PC-3 (cell line): Measurements from ENCODE around the gene ALDH3B2. TPM values are rescaled to one million over a fixed set of nuclear protein-coding genes. Genes with fewer than 3 reads are reported as not detected.

Experiments used
- ATAC-seq: fragments of 200-7000 bp; cut with Tn5 transposase; 2 replicates; pipeline ENCODE4 v1.9.1; 2020; ENCODE audit warnings: mild to moderate bottlenecking, moderate library complexity
- BruUV-seq: library from RNA; stranded (reverse); fragments of 400-500 nt; replicated peaks from 2 replicates; lab custom pipeline; 2021; lab: Mats Ljungman, UMichigan
- CTCF ChIA-PET: fragments of 300-600 bp; sonication (Branson Sonifier 250); formaldehyde crosslinking; loops from one replicate; lab custom pipeline; 2022; ENCODE audit warnings: antibody characterized with exemption; lab: Charles Lee
- POLR2A ChIA-PET: fragments of 300-600 bp; sonication (Branson Sonifier 250); formaldehyde crosslinking; loops from one replicate; lab custom pipeline; 2022; ENCODE audit warnings: antibody characterized with exemption; ENCODE audit not compliant: unreplicated experiment; lab: Charles Lee
- DNase-seq: peaks from one replicate; pipeline ENCODE4 v3.0.0-alpha.2; 2015
- H2AFZ ChIP-seq: fragments of 300-600 bp; sonication (generic); 2 replicates; pipeline ENCODE4 v1.6.0; 2016; ENCODE audit warnings: antibody characterized with exemption, low read length
- H3F3A ChIP-seq: fragments of 300-600 bp; sonication (generic); one replicate; pipeline ENCODE4 v1.6.0; 2017; ENCODE audit warnings: antibody characterized with exemption, low read length, control low read depth, mild to moderate bottlenecking; ENCODE audit not compliant: unreplicated experiment
- H3K27ac ChIP-seq: fragments of 300-600 bp; sonication (generic); 2 replicates; pipeline ENCODE4 v1.5.1; 2016; ENCODE audit warnings: mild to moderate bottlenecking, low read length
- H3K27me3 ChIP-seq: fragments of 300-600 bp; sonication (generic); 2 replicates; pipeline ENCODE4 v1.6.1; 2016; ENCODE audit warnings: low read length, mixed read lengths
- H3K36me3 ChIP-seq: fragments of 300-600 bp; sonication (generic); 2 replicates; pipeline ENCODE4 v1.6.1; 2016; ENCODE audit warnings: low read depth, mixed run types, low read length, mixed read lengths
- H3K4me1 ChIP-seq: fragments of 300-600 bp; sonication (generic); 2 replicates; pipeline ENCODE4 v1.5.1; 2016; ENCODE audit warnings: low read length; ENCODE audit not compliant: insufficient read depth
- H3K4me2 ChIP-seq: fragments of 300-600 bp; sonication (generic); 2 replicates; pipeline ENCODE4 v1.6.0; 2016; ENCODE audit warnings: low read length
- H3K4me3 ChIP-seq: fragments of 300-600 bp; sonication (generic); 2 replicates; pipeline ENCODE4 v1.5.1; 2016; ENCODE audit warnings: mild to moderate bottlenecking, low read length, mixed read lengths
- H3K79me2 ChIP-seq: fragments of 300-600 bp; sonication (generic); 2 replicates; pipeline ENCODE4 v1.6.1; 2017; ENCODE audit warnings: low read length, mixed read lengths
- H3K9ac ChIP-seq: fragments of 300-600 bp; sonication (generic); 2 replicates; pipeline ENCODE4 v1.6.0; 2016; ENCODE audit warnings: mild to moderate bottlenecking, low read length
- H3K9me2 ChIP-seq: fragments of 300-600 bp; sonication (generic); replicated peaks from 2 replicates; pipeline ENCODE4 v1.6.1; 2016; ENCODE audit warnings: mixed run types, low read length, mixed read lengths
- H3K9me3 ChIP-seq: fragments of 300-600 bp; sonication (generic); 2 replicates; pipeline ENCODE4 v1.6.1; 2016; ENCODE audit warnings: low read length, mixed read lengths
- H4K20me1 ChIP-seq: fragments of 300-600 bp; sonication (generic); 2 replicates; pipeline ENCODE4 v1.6.1; 2016; ENCODE audit warnings: low read length, mixed read lengths
- EZH2 ChIP-seq: fragments of 300-600 bp; sonication (generic); IDR thresholded peaks from one replicate; pipeline ENCODE4 v1.6.1; 2017; ENCODE audit warnings: antibody characterized with exemption, mild to moderate bottlenecking, low read length; ENCODE audit not compliant: unreplicated experiment
- EZH2phosphoT487 ChIP-seq: fragments of 300-600 bp; sonication (generic); IDR thresholded peaks from 2 replicates; pipeline ENCODE4 v1.6.1; 2018; ENCODE audit warnings: mild to moderate bottlenecking, antibody characterized with exemption, low read length, borderline replicate concordance
- intact Hi-C: fragments of 100-400 bp; cut with micrococcal nuclease; formaldehyde crosslinking; loops from 2 replicates; pipeline ENCODE4 v1.9.0; 2023
- total RNA-seq: library from RNA; depleted of rRNA; stranded (reverse); fragments of >200 nt; gene quantifications from 2 replicates; pipeline ENCODE4 v1.2.3, GENCODE V29; 2014
- TF ChIP-seq, protein P1 (sequence below): fragments of 300-600 bp; sonication (generic); conservative IDR thresholded peaks from 2 replicates; pipeline ENCODE4 v1.5.1; 2017; ENCODE audit warnings: antibody characterized with exemption, low read depth, mild to moderate bottlenecking, low read length

ALDH3B2 gene
- total RNA-seq, 1 experiment from 2014 or later: not detected

- BruUV-seq: no TSS peak
- CTCF ChIA-PET: no interaction called here
- Histone ChIP-seq H2AFZ (no peak overlapping the region), H3F3A (no peaks in the 10 kb centered on the region), H4K20me1 (no peaks in the 10 kb centered on the region), H3K36me3 (no peaks in the 10 kb centered on the region), H3K27ac (no peak overlapping the region), H3K4me3 (no peak overlapping the region; the same call in 1 of the 2 replicates), H3K4me2 (peak overlapping the region; percentile 62), H3K79me2 (no peaks in the 10 kb centered on the region), H3K9ac (no peak overlapping the region), H3K9me2 (no peaks in the 10 kb centered on the region), H3K4me1 (peaks cover 20% of the 10 kb centered on the region), H3K27me3 (no peaks in the 10 kb centered on the region), H3K9me3 (no peaks in the 10 kb centered on the region)
- TF ChIP-seq EZH2 (no peak), EZH2phosphoT487 (no peak)
- TF ChIP-seq, protein P1, sequence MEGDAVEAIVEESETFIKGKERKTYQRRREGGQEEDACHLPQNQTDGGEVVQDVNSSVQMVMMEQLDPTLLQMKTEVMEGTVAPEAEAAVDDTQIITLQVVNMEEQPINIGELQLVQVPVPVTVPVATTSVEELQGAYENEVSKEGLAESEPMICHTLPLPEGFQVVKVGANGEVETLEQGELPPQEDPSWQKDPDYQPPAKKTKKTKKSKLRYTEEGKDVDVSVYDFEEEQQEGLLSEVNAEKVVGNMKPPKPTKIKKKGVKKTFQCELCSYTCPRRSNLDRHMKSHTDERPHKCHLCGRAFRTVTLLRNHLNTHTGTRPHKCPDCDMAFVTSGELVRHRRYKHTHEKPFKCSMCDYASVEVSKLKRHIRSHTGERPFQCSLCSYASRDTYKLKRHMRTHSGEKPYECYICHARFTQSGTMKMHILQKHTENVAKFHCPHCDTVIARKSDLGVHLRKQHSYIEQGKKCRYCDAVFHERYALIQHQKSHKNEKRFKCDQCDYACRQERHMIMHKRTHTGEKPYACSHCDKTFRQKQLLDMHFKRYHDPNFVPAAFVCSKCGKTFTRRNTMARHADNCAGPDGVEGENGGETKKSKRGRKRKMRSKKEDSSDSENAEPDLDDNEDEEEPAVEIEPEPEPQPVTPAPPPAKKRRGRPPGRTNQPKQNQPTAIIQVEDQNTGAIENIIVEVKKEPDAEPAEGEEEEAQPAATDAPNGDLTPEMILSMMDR: no peak
- intact Hi-C loops: no loop called here
- POLR2A ChIA-PET: no interaction called here
- no peak for ATAC-seq
- no peak for DNase-seq
Measured at GRCh38 chr11:67673902-67674301, 521 bp downstream of the ALDH3B2 start.

DNA sequence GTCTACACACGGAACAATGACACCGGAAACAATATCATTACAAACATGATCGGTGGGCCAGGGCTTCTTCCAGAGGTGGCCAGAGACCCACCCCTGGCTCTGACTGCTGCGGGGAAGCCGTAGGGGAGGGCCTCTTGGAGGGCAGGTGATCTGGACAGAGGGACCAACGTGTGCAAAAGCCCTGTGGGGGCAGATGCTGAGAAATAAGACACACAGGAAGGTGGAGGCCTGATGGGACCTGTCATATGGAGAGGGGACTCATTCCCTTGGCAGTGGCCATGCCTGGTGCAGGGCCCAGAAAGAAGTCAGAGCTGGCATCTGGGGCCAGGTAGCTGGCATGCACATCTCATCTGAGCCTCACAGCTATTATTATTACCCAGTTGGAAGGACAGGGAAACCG lies 1.1 kb downstream of the ALDH3B2 start:
- intact Hi-C loops: no loop called here
- Histone ChIP-seq H3K4me2 (no peak overlapping the region), H3K4me1 (peaks cover 20% of the 10 kb centered on the region), H3K9me3 (no peaks in the 10 kb centered on the region), H3K9ac (no peak overlapping the region), H3F3A (no peaks in the 10 kb centered on the region), H2AFZ (no peak overlapping the region), H3K36me3 (no peaks in the 10 kb centered on the region), H4K20me1 (no peaks in the 10 kb centered on the region), H3K27me3 (no peaks in the 10 kb centered on the region), H3K79me2 (no peaks in the 10 kb centered on the region), H3K27ac (no peak overlapping the region), H3K4me3 (no peak overlapping the region), H3K9me2 (no peaks in the 10 kb centered on the region)
- DNase-seq (no peak), ATAC-seq (no peak)
- ChIA-PET POLR2A (no interaction called here), CTCF (no interaction called here)
- TF ChIP-seq EZH2phosphoT487: no peak
- TF ChIP-seq, protein P1: no peak
- TF ChIP-seq EZH2: no peak
- BruUV-seq: no TSS peak

GRCh38 chr11:67671211-67671520 lies 3.3 kb downstream of the ALDH3B2 start:
- no peaks in the 10 kb centered on the region for H3K27me3 ChIP-seq
- H4K20me1 ChIP-seq: no peaks in the 10 kb centered on the region
- no peak for DNase-seq
- intact Hi-C loops: no loop called here
- no peak overlapping the region for H3K27ac ChIP-seq
- H2AFZ ChIP-seq: no peak overlapping the region
- CTCF ChIA-PET: no interaction called here
- no peaks in the 10 kb centered on the region for H3F3A ChIP-seq
- no peaks in the 10 kb centered on the region for H3K9me2 ChIP-seq
- no peaks in the 10 kb centered on the region for H3K9me3 ChIP-seq
- H3K4me2 ChIP-seq: no peak overlapping the region
- TF ChIP-seq, protein P1: no peak
- TF ChIP-seq EZH2phosphoT487 (no peak), EZH2 (no peak)
- BruUV-seq: no TSS peak
- no peak overlapping the region for H3K9ac ChIP-seq
- H3K4me1 ChIP-seq: peaks cover 20% of the 10 kb centered on the region
- no peaks in the 10 kb centered on the region for H3K36me3 ChIP-seq
- H3K79me2 ChIP-seq: no peaks in the 10 kb centered on the region
- ATAC-seq: no peak
- POLR2A ChIA-PET: no interaction called here
- no peak overlapping the region for H3K4me3 ChIP-seq
